GM12891 (cell line): ENCODE results near the gene PTGR3.

Source experiments
- PAX5 ChIP-seq: IDR thresholded peaks from 2 replicates; pipeline ENCODE4 v1.6.1; 2011; ENCODE audit warnings: low read length, moderate library complexity, mild to moderate bottlenecking; ENCODE audit not compliant: insufficient read depth, severe bottlenecking
- POLR2A ChIP-seq: IDR thresholded peaks from 2 replicates; pipeline ENCODE4 v1.6.1; 2011; ENCODE audit warnings: low read depth, low read length, control low read depth
- POLR2AphosphoS5 ChIP-seq: IDR thresholded peaks from 2 replicates; pipeline ENCODE4 v1.6.1; 2011; ENCODE audit warnings: low read depth, low read length, control low read depth
- TAF1 ChIP-seq: IDR thresholded peaks from 2 replicates; pipeline ENCODE4 v1.6.1; 2011; ENCODE audit warnings: low read depth, low read length, control low read depth

GRCh38 chr18:75235896-75236295 is 27.0 kb upstream of the PTGR3 start:
- TF ChIP-seq POLR2AphosphoS5 (no peak), POLR2A (no peak), PAX5 (no peak), TAF1 (no peak)
